Measurements from ENCODE around the gene CLEC2L. TPM values are rescaled to one million over a fixed set of nuclear protein-coding genes. Genes with fewer than 3 reads are reported as not detected.
"Not testable (repeated sequence)": the region's sequence is repeated elsewhere in the genome, so short reads cannot be mapped to it uniquely, and the experiment has no call there.

The CLEC2L gene
- total RNA-seq, 6 experiments from 2014 or later = not detected

DNA sequence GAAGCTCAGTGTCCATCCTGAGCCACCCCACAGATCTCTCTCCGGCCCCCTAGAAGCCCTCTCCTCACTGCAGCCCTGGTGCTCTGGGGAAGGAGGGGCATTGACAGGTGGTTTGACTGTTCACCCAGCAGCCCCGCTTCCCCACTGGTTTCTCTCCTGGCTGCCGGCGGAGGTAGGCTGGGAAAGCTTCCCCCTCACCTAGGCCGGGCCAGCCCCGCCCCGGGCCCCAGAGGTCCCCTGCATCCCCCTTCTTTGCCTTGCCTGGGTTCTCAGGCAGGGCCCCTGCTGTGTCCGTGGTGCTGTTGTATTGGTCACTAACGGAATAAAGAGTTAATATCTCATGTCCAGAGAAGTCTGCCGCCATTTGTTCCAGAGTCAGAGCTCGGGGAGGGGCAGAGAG, 21.2 kb downstream of the CLEC2L start:
- H3K27me3 Mint-ChIP-seq (ENCODE audit: insufficient read depth) = peaks cover 31% of the 10 kb centered on the region
- no peaks in the 10 kb centered on the region for H3K9me3 Mint-ChIP-seq
- H3K4me3 Mint-ChIP-seq = no peak overlapping the region
- H3K27ac Mint-ChIP-seq = no peak overlapping the region
- no peaks in the 10 kb centered on the region for H3K4me1 Mint-ChIP-seq (ENCODE audit: low read depth)
- TF ChIP-seq, protein P1, sequence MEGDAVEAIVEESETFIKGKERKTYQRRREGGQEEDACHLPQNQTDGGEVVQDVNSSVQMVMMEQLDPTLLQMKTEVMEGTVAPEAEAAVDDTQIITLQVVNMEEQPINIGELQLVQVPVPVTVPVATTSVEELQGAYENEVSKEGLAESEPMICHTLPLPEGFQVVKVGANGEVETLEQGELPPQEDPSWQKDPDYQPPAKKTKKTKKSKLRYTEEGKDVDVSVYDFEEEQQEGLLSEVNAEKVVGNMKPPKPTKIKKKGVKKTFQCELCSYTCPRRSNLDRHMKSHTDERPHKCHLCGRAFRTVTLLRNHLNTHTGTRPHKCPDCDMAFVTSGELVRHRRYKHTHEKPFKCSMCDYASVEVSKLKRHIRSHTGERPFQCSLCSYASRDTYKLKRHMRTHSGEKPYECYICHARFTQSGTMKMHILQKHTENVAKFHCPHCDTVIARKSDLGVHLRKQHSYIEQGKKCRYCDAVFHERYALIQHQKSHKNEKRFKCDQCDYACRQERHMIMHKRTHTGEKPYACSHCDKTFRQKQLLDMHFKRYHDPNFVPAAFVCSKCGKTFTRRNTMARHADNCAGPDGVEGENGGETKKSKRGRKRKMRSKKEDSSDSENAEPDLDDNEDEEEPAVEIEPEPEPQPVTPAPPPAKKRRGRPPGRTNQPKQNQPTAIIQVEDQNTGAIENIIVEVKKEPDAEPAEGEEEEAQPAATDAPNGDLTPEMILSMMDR (IDR thresholded peaks at IDR 0.05) = no peak
- no peaks in the 10 kb centered on the region for H3K36me3 Mint-ChIP-seq (ENCODE audit: low read depth)
- no peak for DNase-seq

DNA sequence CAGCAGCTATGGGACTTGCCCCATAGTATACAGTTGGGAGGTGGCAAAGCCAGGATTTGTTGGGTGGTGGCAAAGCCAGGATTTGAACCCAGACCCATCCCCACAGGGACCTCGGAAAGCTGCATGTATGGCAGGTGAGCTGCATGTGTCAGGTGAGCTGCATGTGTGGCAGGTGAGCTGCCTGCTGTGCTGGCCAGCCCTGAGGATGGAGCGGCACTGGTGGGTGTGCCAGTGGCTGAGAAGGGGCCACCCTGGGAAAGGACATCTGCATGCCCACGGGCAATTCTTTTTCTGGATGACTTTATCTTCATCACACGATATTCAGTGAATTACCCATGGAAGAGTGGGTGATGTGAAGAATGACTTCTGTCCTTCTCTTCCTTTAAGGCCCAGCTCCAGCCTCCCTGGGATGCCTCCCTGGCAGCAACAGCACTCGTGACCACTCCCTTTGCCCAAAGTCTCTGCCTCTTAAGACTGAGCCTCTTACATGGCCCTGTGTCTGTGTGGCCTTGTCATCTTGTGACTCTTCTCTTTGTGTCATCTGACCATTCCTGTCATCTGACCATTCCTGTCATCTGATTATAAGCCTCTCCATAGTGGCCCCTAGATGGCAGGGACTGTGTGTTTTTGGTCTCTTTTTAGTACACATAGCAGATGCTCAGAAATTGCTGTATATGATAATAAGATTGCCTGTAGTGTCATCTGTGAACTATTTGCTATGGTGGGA, 25.0 kb downstream of the CLEC2L start:
- H3K4me3 Mint-ChIP-seq = no peak overlapping the region
- H3K4me1 Mint-ChIP-seq (ENCODE audit: low read depth) = peaks cover 10% of the 10 kb centered on the region; the same call in 1 of the 2 replicates
- no peak for DNase-seq
- H3K27ac Mint-ChIP-seq = no peak overlapping the region
- TF ChIP-seq, protein P1 (IDR thresholded peaks at IDR 0.05) = no peak
- no peaks in the 10 kb centered on the region for H3K9me3 Mint-ChIP-seq
- peaks cover 15% of the 10 kb centered on the region for H3K27me3 Mint-ChIP-seq (ENCODE audit: insufficient read depth)
- no peaks in the 10 kb centered on the region; the same call in 1 of the 2 replicates for H3K36me3 Mint-ChIP-seq (ENCODE audit: low read depth)

DNA sequence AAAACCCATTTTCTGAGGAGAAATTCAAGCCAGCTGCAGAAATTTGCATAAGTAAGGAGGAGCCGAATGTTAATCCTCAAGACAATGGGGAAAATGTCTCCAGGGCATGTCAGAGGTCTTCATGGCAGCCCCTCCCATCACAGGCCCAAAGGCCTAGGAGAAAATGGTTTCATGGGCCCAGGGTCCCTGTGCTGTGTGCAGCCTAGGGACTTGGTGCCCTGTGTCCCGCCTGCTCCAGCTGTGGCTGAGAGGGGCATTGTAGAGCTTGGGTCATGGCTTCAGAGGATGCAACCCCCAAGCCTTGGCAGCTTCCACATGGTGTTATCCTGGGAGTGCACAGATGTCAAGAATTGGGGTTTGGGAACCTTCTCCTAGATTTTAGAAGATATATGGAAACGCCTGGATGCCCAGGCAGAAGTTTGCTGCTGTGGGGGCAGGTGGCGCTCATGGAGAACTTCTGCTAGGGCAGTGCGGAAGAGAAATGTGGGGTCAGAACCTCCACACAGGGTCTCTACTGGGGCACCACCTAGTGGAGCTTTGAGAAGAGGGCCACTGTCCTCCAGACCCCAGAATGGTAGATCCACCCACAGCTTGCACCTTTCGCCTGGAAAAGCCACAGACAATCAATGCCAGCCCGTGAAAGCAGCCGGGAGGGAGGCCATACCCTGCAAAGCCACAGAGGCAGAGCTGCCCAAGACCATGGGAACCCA, 30.7 kb downstream of the CLEC2L start:
- not testable (repeated sequence) for H3K9me3 Mint-ChIP-seq; H3K36me3 Mint-ChIP-seq (ENCODE audit: low read depth); H3K27ac Mint-ChIP-seq; H3K4me3 Mint-ChIP-seq; DNase-seq
- peaks cover 24% of the 10 kb centered on the region; the same call in 1 of the 2 replicates for H3K27me3 Mint-ChIP-seq (ENCODE audit: insufficient read depth)
- peaks cover 12% of the 10 kb centered on the region; the same call in 1 of the 2 replicates for H3K4me1 Mint-ChIP-seq (ENCODE audit: low read depth)

DNA sequence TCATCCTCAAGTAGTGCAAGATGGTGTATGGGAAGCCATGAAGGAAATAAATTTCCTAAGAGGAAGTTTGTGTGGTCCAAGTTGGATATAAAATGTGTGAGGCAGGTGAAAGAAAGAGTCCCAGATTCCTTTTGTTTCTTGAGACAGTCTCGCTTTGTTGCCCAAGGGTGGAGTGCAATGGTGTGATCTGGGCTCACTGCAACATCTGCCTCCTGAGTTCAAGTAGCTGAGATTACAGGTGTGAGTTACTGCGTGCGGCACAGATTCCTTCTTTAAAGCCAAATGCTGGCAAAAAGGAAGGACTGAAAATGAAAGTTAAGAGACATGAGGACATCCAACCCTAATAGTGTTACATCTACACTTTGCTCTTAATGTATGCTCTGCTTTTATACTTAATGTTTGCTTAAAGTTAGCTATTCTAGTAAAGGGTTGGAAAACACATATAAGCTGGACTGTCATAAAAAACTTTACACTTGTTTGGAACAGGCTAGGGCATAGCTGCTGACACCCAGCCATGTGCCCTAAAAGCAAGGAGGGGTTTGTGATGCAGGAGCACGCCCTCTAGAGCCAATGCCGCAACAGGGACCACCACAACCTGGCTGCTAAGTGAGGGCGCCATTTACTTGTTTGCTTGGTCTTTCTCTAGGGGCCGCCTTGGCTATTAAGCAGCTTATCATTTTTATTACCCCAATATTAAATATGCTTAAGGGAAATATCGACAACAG, 34.5 kb downstream of the CLEC2L start:
- Mint-ChIP-seq H3K36me3 (ENCODE audit: low read depth) (peaks cover 9% of the 10 kb centered on the region; the same call in 1 of the 2 replicates), H3K4me1 (ENCODE audit: low read depth) (0 out of 2 replicates have a peak, but pooled peaks cover 6% of the 10 kb centered on the region), H3K9me3 (no peaks in the 10 kb centered on the region), H3K4me3 (no peak overlapping the region), H3K27ac (no peak overlapping the region), H3K27me3 (ENCODE audit: insufficient read depth) (peaks cover 28% of the 10 kb centered on the region)
- TF ChIP-seq, protein P1 (IDR thresholded peaks at IDR 0.05) = peak; percentile 31
- no peak for DNase-seq

DNA sequence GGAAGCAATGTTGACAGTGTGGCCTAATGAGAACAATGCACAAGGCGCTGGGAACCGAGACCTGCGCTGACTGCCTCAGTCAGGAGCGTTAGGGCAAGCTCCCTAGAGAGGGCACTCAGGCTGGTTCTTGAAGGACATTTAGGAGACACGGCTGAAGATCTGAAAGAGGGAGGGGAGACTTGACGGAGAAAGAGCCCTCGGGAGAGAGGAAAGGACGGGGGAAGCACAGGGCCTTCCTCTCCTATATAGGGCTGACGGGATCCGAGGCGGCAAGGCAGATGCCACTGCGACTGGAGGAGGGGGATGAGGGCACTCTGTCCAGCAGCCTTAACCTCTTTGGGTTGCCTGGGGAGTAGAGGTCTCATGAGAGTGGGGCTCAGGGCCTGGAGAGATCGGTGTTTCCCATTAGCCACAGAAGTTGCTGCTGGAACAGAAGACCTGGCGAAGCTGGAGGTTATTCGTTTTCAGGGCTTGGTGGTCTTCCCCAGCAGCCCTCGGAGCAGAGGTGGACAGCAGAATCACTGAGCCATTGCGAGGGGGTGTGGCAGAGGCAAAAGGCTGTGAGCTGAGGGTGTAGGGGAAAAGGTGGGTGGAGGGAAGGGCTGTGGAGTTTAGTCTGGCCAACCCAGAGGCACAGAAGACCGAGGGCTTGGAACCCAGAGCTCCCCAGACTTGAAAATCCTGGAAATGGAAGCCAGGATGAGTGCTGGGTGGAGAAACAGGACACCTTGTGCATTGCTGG, 36.0 kb downstream of the CLEC2L start:
- H3K36me3 Mint-ChIP-seq (ENCODE audit: low read depth) = peaks cover 9% of the 10 kb centered on the region; the same call in 1 of the 2 replicates
- no peak overlapping the region for H3K27ac Mint-ChIP-seq
- no peak overlapping the region for H3K4me3 Mint-ChIP-seq
- TF ChIP-seq, protein P1 (IDR thresholded peaks at IDR 0.05) = no peak
- H3K9me3 Mint-ChIP-seq = no peaks in the 10 kb centered on the region
- DNase-seq = no peak
- no peaks in the 10 kb centered on the region for H3K4me1 Mint-ChIP-seq (ENCODE audit: low read depth)
- peaks cover 28% of the 10 kb centered on the region for H3K27me3 Mint-ChIP-seq (ENCODE audit: insufficient read depth)
